CD4-positive, alpha-beta memory T cell (primary cell): Measurements from ENCODE around the gene COL17A1. TPM values are rescaled to one million over a fixed set of nuclear protein-coding genes. Genes with fewer than 3 reads are reported as not detected.

Source experiments
- CTCF ChIA-PET: fragments of 350-600 bp; sonication (Branson Sonifier 250); formaldehyde crosslinking; loops from one replicate; lab custom pipeline; 2021; ENCODE audit warnings: inconsistent platforms; ENCODE audit not compliant: partially characterized antibody; lab: Charles Lee
- POLR2A ChIA-PET: fragments of 350-600 bp; sonication (Branson Sonifier 250); formaldehyde crosslinking; loops from one replicate; lab custom pipeline; 2021; ENCODE audit not compliant: partially characterized antibody; lab: Charles Lee
- DNase-seq, 5 donors: peaks; one replicate each; pipeline versions ENCODE4 v3.0.0 to v3.0.0-alpha.2; 2020 to 2022; ENCODE audit warnings: mixed read lengths in 1 of 5
- H3K27ac ChIP-seq: one replicate; pipeline ENCODE4 v1.7.0; 2013; ENCODE audit warnings: low read depth, low read length
- H3K27me3 ChIP-seq: 2 replicates; pipeline ENCODE4 v1.7.0; 2013; ENCODE audit warnings: mild to moderate bottlenecking, low read length, moderate library complexity; ENCODE audit not compliant: insufficient read depth
- H3K36me3 ChIP-seq: 2 replicates; pipeline ENCODE4 v1.7.0; 2013; ENCODE audit warnings: mild to moderate bottlenecking, low read length, moderate library complexity; ENCODE audit not compliant: insufficient read depth
- H3K4me1 ChIP-seq: 2 replicates; pipeline ENCODE4 v1.7.0; 2013; ENCODE audit warnings: mild to moderate bottlenecking, low read length, moderate library complexity; ENCODE audit not compliant: insufficient read depth
- H3K4me3 ChIP-seq, 2 donors: one replicate each; pipeline ENCODE4 v1.7.0; 2013; ENCODE audit warnings: low read length in 2 of 2, mild to moderate bottlenecking in 1 of 2
- H3K9me3 ChIP-seq, 2 donors: one replicate each; pipeline ENCODE4 v1.7.0; 2013; ENCODE audit warnings: low read length in 2 of 2, control low read depth in 1 of 2; ENCODE audit not compliant: control insufficient read depth in 1 of 2
- H3K27ac Mint-ChIP-seq, 7 donors: one replicate each; pipeline ENCODE4 v1.8.0; 2020 to 2021; ENCODE audit warnings: mixed read lengths in 7 of 7, mild to moderate bottlenecking in 6 of 7, inconsistent platforms in 3 of 7, moderate library complexity in 3 of 7
- H3K27me3 Mint-ChIP-seq, 2 donors: one replicate each; pipeline ENCODE4 v1.8.0; 2020 to 2021; ENCODE audit warnings: mixed read lengths in 2 of 2
- H3K36me3 Mint-ChIP-seq, 2 donors: one replicate each; pipeline ENCODE4 v1.8.0; 2020 to 2021; ENCODE audit warnings: mixed read lengths in 2 of 2, inconsistent platforms in 1 of 2, mild to moderate bottlenecking in 1 of 2
- H3K4me1 Mint-ChIP-seq, 4 donors: one replicate each; pipeline ENCODE4 v1.8.0; 2020 to 2021; ENCODE audit warnings: mixed read lengths in 4 of 4, mild to moderate bottlenecking in 1 of 4
- H3K4me3 Mint-ChIP-seq, 8 donors: one replicate each; pipeline ENCODE4 v1.8.0; 2020 to 2021; ENCODE audit warnings: mixed read lengths in 8 of 8, mild to moderate bottlenecking in 7 of 8, moderate library complexity in 6 of 8, inconsistent platforms in 3 of 8
- H3K9me3 Mint-ChIP-seq, 8 donors: one replicate each; pipeline ENCODE4 v1.8.0; 2020 to 2021; ENCODE audit warnings: mixed read lengths in 8 of 8, mild to moderate bottlenecking in 5 of 8, inconsistent platforms in 3 of 8, moderate library complexity in 1 of 8
- intact Hi-C: fragments of 100-400 bp; cut with micrococcal nuclease; formaldehyde crosslinking; loops from one replicate; pipeline ENCODE4 v1.15.1; 2023
- polyA plus RNA-seq, 2 donors: library from polyadenylated mRNA; unstranded; fragments of 300-500 nt; fragmentation: Illumina TruSeq; gene quantifications; one replicate each; pipeline ENCODE4 v1.2.3, GENCODE V29; 2021
- total RNA-seq, 2 experiments: library from RNA; stranded (reverse); gene quantifications; one replicate each; pipeline ENCODE4 v1.2.3, GENCODE V29; 2021

Gene COL17A1
- total and polyA plus RNA-seq, 4 experiments from 2014 or later = not detected

- no peak for DNase-seq
- Histone ChIP-seq H3K4me1 (no peaks in the 10 kb centered on the region), H3K36me3 (peaks cover 67% of the 10 kb centered on the region), H3K9me3 (no peaks in the 10 kb centered on the region), H3K27me3 (no peaks in the 10 kb centered on the region), H3K4me3 (no peak overlapping the region), H3K27ac (no peak overlapping the region)
- peak overlapping the region in 1 of 7 donors; percentile 31 for H3K27ac Mint-ChIP-seq
- H3K27me3 Mint-ChIP-seq = no peaks in the 10 kb centered on the region
- H3K36me3 Mint-ChIP-seq = peaks cover 56 to 73% of the 10 kb centered on the region in 2 donors
- ChIA-PET CTCF (interaction anchor here (1.8 kb wide), 1 partner anchor 132 kb away, joined by 6 read pairs; no protein-coding TSS in a partner anchor), POLR2A (no interaction called here)
- H3K4me1 Mint-ChIP-seq = peaks cover 0 to 8% (median 4%) of the 10 kb centered on the region in 4 donors
- intact Hi-C loops = loop anchor here (10.0 kb wide), 1 partner anchor 185 kb away; no protein-coding TSS in a partner anchor
- H3K9me3 Mint-ChIP-seq = no peaks in the 10 kb centered on the region
- no peak overlapping the region for H3K4me3 Mint-ChIP-seq
These were observed 65.7 kb downstream of the COL17A1 start for GRCh38 chr10:104020020-104020419.

GRCh38 chr10:104018471-104018870 lies 67.2 kb downstream of the COL17A1 start:
- peaks cover 52% of the 10 kb centered on the region for H3K36me3 ChIP-seq
- no peaks in the 10 kb centered on the region for H3K4me1 ChIP-seq
- no peak overlapping the region for H3K4me3 ChIP-seq
- intact Hi-C loops = no loop called here
- no peak overlapping the region for H3K27ac Mint-ChIP-seq
- no peaks in the 10 kb centered on the region for H3K27me3 ChIP-seq
- ChIA-PET POLR2A (interaction anchor here (0.7 to 0.8 kb wide), 2 partner anchors 8 to 103 kb away, joined by 3 to 4 read pairs; partner anchors contain the start of gene SFR1), CTCF (interaction anchor here (0.8 to 1.8 kb wide), 7 partner anchors 8 to 256 kb away, joined by 3 to 6 read pairs (median 4); no protein-coding TSS in a partner anchor)
- peaks cover 44 to 67% of the 10 kb centered on the region in 2 donors for H3K36me3 Mint-ChIP-seq
- no peak overlapping the region for H3K27ac ChIP-seq
- no peaks in the 10 kb centered on the region for H3K27me3 Mint-ChIP-seq
- peaks cover 0 to 10% (median under 1%) of the 10 kb centered on the region in 4 donors for H3K4me1 Mint-ChIP-seq
- H3K9me3 Mint-ChIP-seq = no peaks in the 10 kb centered on the region
- DNase-seq = no peak
- no peak overlapping the region for H3K4me3 Mint-ChIP-seq
- no peaks in the 10 kb centered on the region for H3K9me3 ChIP-seq

DNA sequence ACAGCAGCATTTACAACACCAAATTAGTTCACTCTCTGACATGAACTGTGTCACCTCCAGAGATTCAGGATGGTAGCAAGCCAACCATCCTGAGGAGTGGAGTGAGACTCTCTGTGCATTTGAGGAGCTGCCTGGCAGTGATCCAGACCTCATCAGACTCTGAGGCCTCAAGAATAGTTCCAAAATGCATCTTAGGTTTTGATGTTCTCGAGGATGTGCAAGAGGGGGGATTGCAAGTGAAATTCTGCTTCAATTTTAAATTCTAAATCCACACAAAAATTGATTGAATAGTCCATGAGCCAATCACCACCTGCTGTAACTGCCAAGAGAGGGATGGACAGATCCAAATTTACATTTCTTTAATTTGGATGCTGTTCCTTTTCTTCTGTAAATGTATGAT lies 69.0 kb downstream of the COL17A1 start:
- H3K27ac ChIP-seq = no peak overlapping the region
- DNase-seq = no peak
- H3K4me3 ChIP-seq = no peak overlapping the region
- H3K27me3 Mint-ChIP-seq = no peaks in the 10 kb centered on the region
- H3K4me1 Mint-ChIP-seq = peaks cover 0 to 2% (median 0%) of the 10 kb centered on the region in 4 donors
- CTCF ChIA-PET = interaction anchor here (0.9 kb wide), 1 partner anchor 11 kb away, joined by 3 read pairs; no protein-coding TSS in a partner anchor
- H3K4me1 ChIP-seq = no peaks in the 10 kb centered on the region
- no peak overlapping the region for H3K27ac Mint-ChIP-seq
- no peaks in the 10 kb centered on the region for H3K9me3 ChIP-seq
- peaks cover 36 to 62% of the 10 kb centered on the region in 2 donors for H3K36me3 Mint-ChIP-seq
- H3K4me3 Mint-ChIP-seq = no peak overlapping the region
- POLR2A ChIA-PET = no interaction called here
- peaks cover 41% of the 10 kb centered on the region for H3K36me3 ChIP-seq
- H3K27me3 ChIP-seq = no peaks in the 10 kb centered on the region
- intact Hi-C loops = no loop called here
- no peaks in the 10 kb centered on the region for H3K9me3 Mint-ChIP-seq

GRCh38 chr10:104014176-104014575 lies 71.5 kb downstream of the COL17A1 start:
- no peaks in the 10 kb centered on the region for H3K9me3 ChIP-seq
- ChIA-PET POLR2A (no interaction called here), CTCF (interaction anchor here (0.6 to 1.8 kb wide), 3 partner anchors 23 to 410 kb away, joined by 3 to 7 read pairs (median 4); no protein-coding TSS in a partner anchor)
- Mint-ChIP-seq H3K27ac (no peak overlapping the region), H3K9me3 (no peaks in the 10 kb centered on the region), H3K4me1 (peaks cover 0 to 3% (median 0%) of the 10 kb centered on the region in 4 donors), H3K4me3 (no peak overlapping the region), H3K36me3 (peaks cover 16 to 53% of the 10 kb centered on the region in 2 donors), H3K27me3 (no peaks in the 10 kb centered on the region)
- H3K27ac ChIP-seq = no peak overlapping the region
- H3K36me3 ChIP-seq = peaks cover 18% of the 10 kb centered on the region
- no peaks in the 10 kb centered on the region for H3K27me3 ChIP-seq
- H3K4me1 ChIP-seq = no peaks in the 10 kb centered on the region
- no peak for DNase-seq
- intact Hi-C loops = no loop called here
- H3K4me3 ChIP-seq = no peak overlapping the region

GRCh38 chr10:104013489-104013888 lies 72.2 kb downstream of the COL17A1 start:
- no peaks in the 10 kb centered on the region for H3K27me3 ChIP-seq
- peaks cover 0 to 3% (median 0%) of the 10 kb centered on the region in 4 donors for H3K4me1 Mint-ChIP-seq
- intact Hi-C loops = no loop called here
- H3K4me3 Mint-ChIP-seq = no peak overlapping the region
- H3K4me3 ChIP-seq = no peak overlapping the region
- CTCF ChIA-PET = interaction anchor here (0.7 to 1.1 kb wide), 2 partner anchors 15 to 409 kb away, joined by 3 read pairs; no protein-coding TSS in a partner anchor
- DNase-seq = no peak
- peaks cover 12 to 49% of the 10 kb centered on the region in 2 donors for H3K36me3 Mint-ChIP-seq
- H3K27ac Mint-ChIP-seq = peak overlapping the region in 1 of 7 donors; percentile 9
- POLR2A ChIA-PET = no interaction called here
- H3K27me3 Mint-ChIP-seq = no peaks in the 10 kb centered on the region
- no peak overlapping the region for H3K27ac ChIP-seq
- H3K9me3 Mint-ChIP-seq = no peaks in the 10 kb centered on the region
- H3K4me1 ChIP-seq = no peaks in the 10 kb centered on the region
- peaks cover 11% of the 10 kb centered on the region for H3K36me3 ChIP-seq
- no peaks in the 10 kb centered on the region for H3K9me3 ChIP-seq

GRCh38 chr10:104011904-104012303 lies 73.8 kb downstream of the COL17A1 start:
- CTCF ChIA-PET = interaction anchor here (2.4 kb wide), 1 partner anchor 124 kb away, joined by 8 read pairs; no protein-coding TSS in a partner anchor
- H3K36me3 ChIP-seq = peaks cover 5% of the 10 kb centered on the region

GRCh38 chr10:104005172-104005863 lies 80.4 kb downstream of the COL17A1 start:
- intact Hi-C loops = no loop called here
- H3K4me1 Mint-ChIP-seq = peaks cover 5 to 21% (median 12%) of the 10 kb centered on the region in 4 donors
- H3K9me3 Mint-ChIP-seq = no peaks in the 10 kb centered on the region
- peaks cover 45 to 58% of the 10 kb centered on the region in 2 donors for H3K36me3 Mint-ChIP-seq
- no peaks in the 10 kb centered on the region for H3K27me3 ChIP-seq
- no peaks in the 10 kb centered on the region for H3K9me3 ChIP-seq
- H3K27ac Mint-ChIP-seq = peak overlapping the region in 3 of 7 donors; percentile 41 to 70 (median 48)
- ChIA-PET CTCF (interaction anchor here (0.8 to 1.8 kb wide), 5 partner anchors 10 to 118 kb away, joined by 3 to 9 read pairs (median 3); no protein-coding TSS in a partner anchor), POLR2A (interaction anchor here (0.8 kb wide), 1 partner anchor 88 kb away, joined by 4 read pairs; the partner anchor contains the start of gene STN1)
- H3K27ac ChIP-seq = no peak overlapping the region
- H3K4me3 ChIP-seq = no peak overlapping the region
- H3K4me3 Mint-ChIP-seq = peak overlapping the region in 1 of 8 donors; percentile 12
- DNase-seq = no peak
- H3K36me3 ChIP-seq = peaks cover 20% of the 10 kb centered on the region
- no peaks in the 10 kb centered on the region for H3K27me3 Mint-ChIP-seq
- H3K4me1 ChIP-seq = no peaks in the 10 kb centered on the region

More at GRCh38 chr10:104011904-104012303, 73.8 kb downstream of the COL17A1 start:
- Histone ChIP-seq H3K4me1 (no peaks in the 10 kb centered on the region), H3K27me3 (no peaks in the 10 kb centered on the region), H3K4me3 (no peak overlapping the region), H3K27ac (no peak overlapping the region), H3K9me3 (no peaks in the 10 kb centered on the region)
- intact Hi-C loops = no loop called here
- POLR2A ChIA-PET = no interaction called here
- H3K4me1 Mint-ChIP-seq = peaks cover 0 to 4% (median 0%) of the 10 kb centered on the region in 4 donors
- DNase-seq = no peak
- no peaks in the 10 kb centered on the region for H3K27me3 Mint-ChIP-seq
- no peak overlapping the region for H3K4me3 Mint-ChIP-seq
- H3K9me3 Mint-ChIP-seq = no peaks in the 10 kb centered on the region
- no peak overlapping the region for H3K27ac Mint-ChIP-seq
- H3K36me3 Mint-ChIP-seq = peaks cover 13 to 44% of the 10 kb centered on the region in 2 donors
